ENCODE results near the gene FLOT2.

FLOT2 gene

GRCh38 chr17:28861393-28862203, 35.9 kb downstream of the FLOT2 start:
- CTCF ChIA-PET: interaction anchor here (1.4 kb wide), 1 partner anchor 98 kb away, joined by 4 read pairs; no protein-coding TSS in a partner anchor
- no peak for TF ChIP-seq ELF4 (IDR thresholded peaks at IDR 0.05)
- no peak for TF ChIP-seq LEF1 (IDR thresholded peaks at IDR 0.05; ENCODE audit: borderline replicate concordance)
- no peak for TF ChIP-seq SUZ12 (IDR thresholded peaks at IDR 0.05)
- no peak for TF ChIP-seq TARDBP (IDR thresholded peaks at IDR 0.05)
- no peak for TF ChIP-seq PKNOX1 (IDR thresholded peaks at IDR 0.05)
- TF ChIP-seq FOXK2 (IDR thresholded peaks at IDR 0.05): no peak
- TF ChIP-seq ZNF384 (IDR thresholded peaks at IDR 0.05): no peak
- no peak for TF ChIP-seq CTBP1 (IDR thresholded peaks at IDR 0.05; ENCODE audit: borderline replicate concordance)
- no peak for TF ChIP-seq FOXM1 (IDR thresholded peaks at IDR 0.05; ENCODE audit: borderline replicate concordance)
- TF ChIP-seq HDGF (IDR thresholded peaks at IDR 0.05; ENCODE audit: borderline replicate concordance): no peak
- no peak for TF ChIP-seq ARNT (IDR thresholded peaks at IDR 0.05)
- no peak for TF ChIP-seq BHLHE40 (IDR thresholded peaks at IDR 0.05; ENCODE audit: borderline replicate concordance)
- TF ChIP-seq FOXA1 (IDR thresholded peaks at IDR 0.05): no peak
- TF ChIP-seq L3MBTL2 (conservative IDR thresholded peaks at IDR 0.05): no peak
- no peak for TF ChIP-seq NFRKB (IDR thresholded peaks at IDR 0.05)
- no peak for TF ChIP-seq SP1 (IDR thresholded peaks at IDR 0.05)
- DNase-seq (ENCODE audit: extremely low spot score): no peak
- POLR2A ChIA-PET: interaction anchor here (0.9 to 1.5 kb wide), 6 partner anchors 9 to 142 kb away, joined by 3 to 6 read pairs (median 4); partner anchors contain the start of genes FLOT2 and PHF12

DNA sequence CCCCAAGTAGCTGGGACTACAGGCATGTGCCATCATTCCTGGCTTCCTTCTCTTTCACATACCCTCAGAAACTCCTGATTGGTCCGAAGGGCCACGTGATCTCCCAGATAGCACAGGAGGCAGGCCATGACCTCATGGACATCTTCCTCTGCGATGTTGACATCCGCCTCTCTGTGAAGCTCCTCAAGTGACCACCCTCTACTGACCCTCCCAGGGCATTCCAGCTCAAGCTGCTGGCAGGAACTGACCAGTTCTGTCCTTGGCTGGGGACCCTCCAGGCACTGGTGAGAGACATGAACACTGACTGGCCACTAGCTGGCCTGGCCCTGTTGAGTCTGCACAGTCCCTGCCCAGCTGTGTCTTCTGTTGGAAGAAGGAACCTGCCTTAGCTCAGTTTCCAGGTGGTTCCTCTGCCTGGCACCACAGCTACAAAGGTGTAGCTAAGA, 37.1 kb downstream of the FLOT2 start:
- POLR2A ChIA-PET: interaction anchor here (0.6 to 0.9 kb wide), 2 partner anchors 11 to 17 kb away, joined by 3 to 4 read pairs; no protein-coding TSS in a partner anchor
- CTCF ChIA-PET: interaction anchor here (0.6 kb wide), 1 partner anchor 10 kb away, joined by 3 read pairs; no protein-coding TSS in a partner anchor

DNA sequence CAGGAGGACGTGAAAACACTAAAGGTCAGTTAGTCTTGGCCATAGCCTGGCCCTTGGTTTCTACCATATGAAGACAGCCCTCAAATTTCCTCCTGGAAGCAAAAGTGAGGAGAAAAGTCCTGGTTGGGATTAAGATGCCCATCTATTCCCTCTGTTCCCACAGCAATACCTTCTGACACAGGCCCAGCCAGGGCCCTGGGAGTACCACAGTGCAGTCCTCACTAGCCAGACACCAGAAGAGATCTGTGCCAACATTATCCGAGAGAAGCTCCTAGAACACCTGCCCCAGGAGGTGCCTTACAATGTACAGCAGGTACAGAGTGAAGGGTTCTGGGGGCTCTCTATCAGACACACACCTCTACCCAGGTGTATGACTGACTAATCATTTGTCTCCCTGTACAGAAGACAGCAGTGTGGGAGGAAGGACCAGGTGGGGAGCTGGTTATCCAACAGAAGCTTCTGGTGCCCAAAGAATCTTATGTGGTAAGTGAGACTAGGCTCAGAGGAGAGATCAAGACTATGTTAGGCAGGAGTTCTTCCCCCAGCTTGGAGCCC, 38.7 kb downstream of the FLOT2 start:
- TF ChIP-seq FOXA1 (IDR thresholded peaks at IDR 0.05) (no peak), SP1 (IDR thresholded peaks at IDR 0.05) (no peak)
- POLR2A ChIA-PET: interaction anchor here (0.9 to 1.1 kb wide), 2 partner anchors 40 to 95 kb away, joined by 3 read pairs; no protein-coding TSS in a partner anchor
- DNase-seq (ENCODE audit: extremely low spot score): no peak
- CTCF ChIA-PET: interaction anchor here (1.1 kb wide), 1 partner anchor 95 kb away, joined by 3 read pairs; no protein-coding TSS in a partner anchor

More for the DNA sequence above, 37.1 kb downstream of the FLOT2 start:
- DNase-seq (ENCODE audit: extremely low spot score): no peak
- TF ChIP-seq FOXA1 (IDR thresholded peaks at IDR 0.05): no peak
- no peak for TF ChIP-seq FOXM1 (IDR thresholded peaks at IDR 0.05; ENCODE audit: borderline replicate concordance)
- TF ChIP-seq CTBP1 (IDR thresholded peaks at IDR 0.05; ENCODE audit: borderline replicate concordance): no peak
- no peak for TF ChIP-seq SP1 (IDR thresholded peaks at IDR 0.05)
- TF ChIP-seq ZNF384 (IDR thresholded peaks at IDR 0.05): no peak
- no peak for TF ChIP-seq ELF4 (IDR thresholded peaks at IDR 0.05)
- no peak for TF ChIP-seq NFRKB (IDR thresholded peaks at IDR 0.05)
- TF ChIP-seq HDGF (IDR thresholded peaks at IDR 0.05; ENCODE audit: borderline replicate concordance): no peak
- TF ChIP-seq FOXK2 (IDR thresholded peaks at IDR 0.05): no peak
- TF ChIP-seq PKNOX1 (IDR thresholded peaks at IDR 0.05): no peak
- TF ChIP-seq L3MBTL2 (conservative IDR thresholded peaks at IDR 0.05): no peak
- TF ChIP-seq BHLHE40 (IDR thresholded peaks at IDR 0.05; ENCODE audit: borderline replicate concordance): no peak
- TF ChIP-seq ARNT (IDR thresholded peaks at IDR 0.05): no peak
- TF ChIP-seq SUZ12 (IDR thresholded peaks at IDR 0.05): no peak
- TF ChIP-seq TARDBP (IDR thresholded peaks at IDR 0.05): no peak
- TF ChIP-seq LEF1 (IDR thresholded peaks at IDR 0.05; ENCODE audit: borderline replicate concordance): no peak

GRCh38 chr17:28857905-28858800, 39.4 kb downstream of the FLOT2 start:
- CTCF ChIA-PET: interaction anchor here (1.1 kb wide), 1 partner anchor 94 kb away, joined by 3 read pairs; no protein-coding TSS in a partner anchor
- POLR2A ChIA-PET: interaction anchor here (1.1 kb wide), 1 partner anchor 95 kb away, joined by 3 read pairs; no protein-coding TSS in a partner anchor
- no peak for TF ChIP-seq FOXA1 (IDR thresholded peaks at IDR 0.05)
- TF ChIP-seq FOXM1 (IDR thresholded peaks at IDR 0.05; ENCODE audit: borderline replicate concordance): no peak
- no peak for DNase-seq (ENCODE audit: extremely low spot score)

GRCh38 chr17:28856028-28856574, 41.4 kb downstream of the FLOT2 start:
- ChIA-PET CTCF (no interaction called here), POLR2A (interaction anchor here (1.1 to 2.1 kb wide), 3 partner anchors 10 to 26 kb away, joined by 4 to 5 read pairs (median 4); partner anchors contain the start of gene FAM222B)
- TF ChIP-seq SP1 (IDR thresholded peaks at IDR 0.05): no peak
- DNase-seq (ENCODE audit: extremely low spot score): no peak

- TF ChIP-seq CTBP1 (IDR thresholded peaks at IDR 0.05; ENCODE audit: borderline replicate concordance) (no peak), LEF1 (IDR thresholded peaks at IDR 0.05; ENCODE audit: borderline replicate concordance) (no peak), ELF4 (IDR thresholded peaks at IDR 0.05) (no peak), HDGF (IDR thresholded peaks at IDR 0.05; ENCODE audit: borderline replicate concordance) (no peak), FOXM1 (IDR thresholded peaks at IDR 0.05; ENCODE audit: borderline replicate concordance) (no peak), SP1 (IDR thresholded peaks at IDR 0.05) (no peak)
- POLR2A ChIA-PET: interaction anchor here (1.0 to 2.1 kb wide), 3 partner anchors 12 to 91 kb away, joined by 3 to 5 read pairs (median 4); partner anchors contain the start of gene FAM222B
These were observed 42.2 kb downstream of the FLOT2 start for GRCh38 chr17:28855336-28855679.

More at GRCh38 chr17:28855336-28855679, 42.2 kb downstream of the FLOT2 start:
- CTCF ChIA-PET: no interaction called here
- no peak for DNase-seq (ENCODE audit: extremely low spot score)

All from HEK293T (cell line).